Stimulated activated CD4-positive, alpha-beta T cell treated with anti-CD3 and anti-CD28 coated beads, TNF-alpha, amount 100 ng/mL, for 48 hours (primary cell): ENCODE measurements around the gene SMCO4.
"Not testable (repeated sequence)": the region's sequence is repeated elsewhere in the genome, so short reads cannot be mapped to it uniquely, and the experiment has no call there.

ENCODE experiments used
- DNase-seq, 3 donors: peaks; one replicate each; pipeline ENCODE4 v3.0.0-alpha.2; 2020; ENCODE audit warnings: low read depth in 3 of 3

Gene SMCO4

DNA sequence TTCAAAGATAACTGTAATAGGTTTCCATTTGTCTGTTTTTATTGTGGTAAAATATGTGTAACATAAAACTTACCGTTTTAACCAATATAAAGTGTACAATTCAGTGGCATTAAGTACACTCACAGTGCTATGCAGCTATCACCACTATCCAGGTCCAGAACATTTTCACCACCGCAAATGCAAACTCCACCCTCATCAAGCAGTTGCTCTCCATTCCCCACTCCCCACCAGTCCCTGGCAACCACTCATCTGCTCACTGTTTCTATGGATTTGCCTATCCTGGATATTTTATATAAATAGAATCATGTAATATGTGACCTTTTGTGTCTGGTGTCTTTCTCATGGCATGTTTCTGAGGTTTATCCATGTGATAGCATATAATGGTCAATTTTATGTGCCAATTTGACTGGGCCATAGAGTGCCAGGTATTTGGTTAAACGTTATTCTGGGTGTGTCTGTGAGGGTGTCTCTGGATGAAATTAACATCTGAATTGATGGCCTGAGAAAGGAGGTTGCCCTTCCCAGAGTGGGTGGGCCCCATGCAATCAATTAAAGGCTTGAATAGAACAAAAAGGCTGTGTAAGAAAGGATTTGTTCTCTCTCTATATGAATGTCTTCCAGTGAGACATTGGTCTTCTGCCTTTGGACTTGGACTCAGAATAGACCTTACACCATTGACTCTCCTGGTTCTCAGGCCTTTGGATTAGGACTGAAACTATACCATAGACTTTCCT is 17.2 kb upstream of the SMCO4 start:
- DNase-seq, result no peak

DNA sequence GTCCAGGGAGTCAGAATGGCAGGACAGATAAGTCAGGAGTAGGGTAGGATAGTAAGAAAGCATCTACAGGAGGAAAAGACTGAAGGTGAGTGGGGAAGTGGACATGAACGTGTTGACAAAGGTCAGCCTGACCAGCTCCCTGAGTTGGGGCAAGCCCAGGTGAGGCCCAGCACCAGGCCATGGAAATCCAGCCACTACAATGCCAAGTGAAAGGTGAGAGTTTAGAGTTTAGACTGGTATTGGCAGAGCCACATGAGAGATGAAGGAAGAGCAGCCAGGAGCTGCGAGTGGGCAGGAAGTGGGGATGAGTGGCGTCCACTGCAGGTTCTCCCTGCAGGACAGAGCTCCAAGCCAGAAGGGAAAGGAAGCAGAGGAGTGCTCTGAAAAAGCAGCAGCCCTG is 16.5 kb upstream of the SMCO4 start:
- DNase-seq, result no peak

DNA sequence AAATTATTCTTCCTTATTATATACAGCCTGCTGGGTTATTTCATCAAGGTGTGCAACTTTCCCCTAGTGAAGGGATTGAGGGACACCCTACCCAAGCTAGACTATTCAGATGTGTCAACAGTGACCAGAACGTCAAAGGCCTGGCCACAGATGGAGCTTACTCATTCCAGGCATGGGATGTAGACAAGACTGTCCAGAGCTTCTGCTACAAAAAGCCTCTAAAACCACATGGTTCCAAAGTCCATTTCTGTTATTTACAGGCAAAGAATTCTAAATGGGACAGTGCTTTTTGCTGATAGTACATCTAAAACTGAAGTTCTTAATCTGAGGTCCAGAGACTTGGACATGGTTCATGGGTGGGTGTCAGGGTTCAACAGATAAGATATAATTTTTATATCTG is 9.7 kb upstream of the SMCO4 start:
- no peak for DNase-seq

DNA sequence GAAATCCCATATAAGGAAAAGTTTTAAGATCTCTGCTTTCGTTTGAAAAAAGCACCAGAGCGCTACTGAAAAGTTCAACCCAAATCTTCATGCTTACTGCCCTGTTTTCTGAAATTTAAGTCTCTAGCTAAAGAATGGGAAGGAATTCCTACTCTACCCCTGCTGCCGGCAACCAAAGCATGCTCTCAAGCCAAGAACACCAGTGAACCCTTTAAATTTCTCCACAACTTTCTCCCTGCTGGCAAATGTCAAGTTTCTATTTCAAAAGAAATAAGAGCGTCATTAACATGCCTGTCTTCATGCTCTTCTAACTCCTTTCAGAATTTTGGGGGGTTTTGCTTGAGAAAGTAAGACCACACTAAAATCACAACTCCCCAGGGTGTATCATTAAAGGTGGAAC is 6.8 kb upstream of the SMCO4 start:
- DNase-seq, result no peak

DNA sequence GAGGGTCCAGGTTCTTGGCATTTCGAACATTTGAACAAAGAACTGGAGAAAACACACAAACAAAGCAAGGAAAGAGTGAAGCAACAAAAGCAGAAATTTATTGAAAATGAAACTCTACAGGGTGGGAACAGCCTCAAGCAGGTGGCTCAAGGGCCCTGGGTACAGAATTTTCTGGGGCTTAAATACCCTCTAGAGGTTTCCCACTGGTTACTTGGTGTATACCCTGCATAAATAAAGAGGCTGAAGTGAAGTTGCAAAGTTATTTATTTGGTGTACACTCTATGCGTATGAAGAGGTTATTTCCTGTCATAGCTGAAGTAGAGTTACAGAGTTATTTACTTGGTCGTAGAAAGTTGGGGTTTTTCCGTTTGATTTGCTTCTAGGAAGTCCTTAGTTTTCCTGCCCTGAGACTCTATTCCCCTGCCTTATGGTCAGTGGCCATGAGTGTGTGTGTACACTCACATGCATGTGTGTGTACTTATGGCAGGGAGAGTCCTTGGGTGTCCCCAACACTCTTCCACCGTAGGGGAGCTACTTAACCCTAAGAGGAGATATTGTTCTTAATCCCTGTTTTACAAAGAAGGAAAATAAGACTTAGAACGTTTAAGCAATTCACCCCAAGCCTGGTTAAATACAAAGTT is 5.6 kb upstream of the SMCO4 start:
- no peak for DNase-seq

DNA sequence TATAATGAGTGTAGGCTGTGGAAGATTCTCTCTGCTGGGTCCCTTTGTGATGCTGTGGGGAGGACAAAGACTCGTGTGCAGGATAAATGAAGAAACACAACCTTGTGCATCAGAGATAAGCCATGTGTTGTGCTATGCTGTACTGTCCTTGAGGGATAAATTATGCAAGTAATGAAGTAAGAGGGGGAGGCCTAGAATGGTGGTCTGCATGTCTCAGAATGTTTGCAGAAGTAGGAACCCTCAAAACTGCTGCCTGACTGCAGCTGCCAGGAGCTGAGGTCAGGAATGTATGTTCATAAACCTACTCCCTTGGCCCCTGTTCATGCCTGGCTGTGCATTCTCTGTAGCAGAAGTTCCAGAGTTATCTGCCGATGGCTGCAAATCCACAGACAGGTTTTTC is 4.6 kb upstream of the SMCO4 start:
- no peak for DNase-seq

DNA sequence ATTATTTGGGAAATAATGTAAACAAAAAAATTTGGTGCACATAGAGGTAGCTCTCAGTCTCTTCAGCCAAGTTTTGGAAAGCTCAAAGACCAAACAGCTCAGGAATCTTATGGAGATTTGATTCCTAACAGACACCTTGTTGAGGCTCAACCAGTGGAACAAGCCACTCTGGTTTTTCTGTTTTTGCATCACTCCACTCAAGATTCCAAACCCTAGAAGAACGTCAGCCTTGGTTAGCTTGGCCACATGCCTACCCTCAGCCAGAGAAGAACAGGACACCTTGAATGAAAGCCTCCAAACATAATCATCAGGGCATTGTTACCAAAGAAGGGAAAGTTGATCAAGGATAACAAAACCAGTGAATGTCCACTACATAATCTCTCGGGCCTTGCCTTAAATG is 3.8 kb upstream of the SMCO4 start:
- DNase-seq, result no peak

DNA sequence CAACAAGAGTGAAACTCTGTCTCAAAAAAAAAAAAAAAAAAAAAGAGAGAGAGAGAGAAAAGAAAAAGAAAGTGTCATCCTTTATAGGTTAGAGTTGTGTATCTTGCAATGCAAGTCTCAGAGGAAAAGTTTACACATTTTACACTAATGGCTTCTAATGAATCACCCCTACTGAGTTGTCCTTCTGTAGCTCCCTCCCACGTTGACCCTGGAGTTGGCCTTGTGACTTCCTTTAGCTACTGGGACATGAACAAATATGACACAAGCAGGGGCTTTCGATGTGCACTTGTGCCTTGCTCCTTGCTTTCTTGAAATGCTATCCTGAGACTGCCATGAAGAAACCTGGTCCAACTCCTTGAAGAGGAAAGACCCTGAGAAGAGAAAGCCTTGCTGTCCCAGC is 2.4 kb upstream of the SMCO4 start:
- no peak for DNase-seq

DNA sequence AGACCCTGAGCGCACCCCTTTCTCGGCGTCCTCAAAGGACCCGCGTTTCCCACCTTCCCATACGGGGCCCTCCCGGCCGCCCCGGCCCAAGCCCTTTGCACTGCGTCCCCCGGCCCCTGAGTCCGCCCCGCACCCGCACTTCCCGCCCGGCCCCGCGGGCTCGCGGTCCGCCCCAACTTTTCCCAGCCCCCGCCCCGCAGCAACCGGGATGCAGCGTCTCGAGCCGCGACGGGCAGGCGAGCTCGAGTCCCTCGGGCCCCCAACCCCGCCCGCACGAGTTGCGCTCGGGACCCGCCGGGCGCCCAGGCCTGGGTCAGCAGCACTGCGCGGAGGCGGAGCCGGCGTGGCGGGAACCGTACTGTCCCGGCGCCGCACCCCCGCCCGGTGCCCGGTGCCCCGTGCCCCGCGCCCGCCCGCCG is 371 bp downstream of the SMCO4 start:
- DNase-seq, result no peak

DNA sequence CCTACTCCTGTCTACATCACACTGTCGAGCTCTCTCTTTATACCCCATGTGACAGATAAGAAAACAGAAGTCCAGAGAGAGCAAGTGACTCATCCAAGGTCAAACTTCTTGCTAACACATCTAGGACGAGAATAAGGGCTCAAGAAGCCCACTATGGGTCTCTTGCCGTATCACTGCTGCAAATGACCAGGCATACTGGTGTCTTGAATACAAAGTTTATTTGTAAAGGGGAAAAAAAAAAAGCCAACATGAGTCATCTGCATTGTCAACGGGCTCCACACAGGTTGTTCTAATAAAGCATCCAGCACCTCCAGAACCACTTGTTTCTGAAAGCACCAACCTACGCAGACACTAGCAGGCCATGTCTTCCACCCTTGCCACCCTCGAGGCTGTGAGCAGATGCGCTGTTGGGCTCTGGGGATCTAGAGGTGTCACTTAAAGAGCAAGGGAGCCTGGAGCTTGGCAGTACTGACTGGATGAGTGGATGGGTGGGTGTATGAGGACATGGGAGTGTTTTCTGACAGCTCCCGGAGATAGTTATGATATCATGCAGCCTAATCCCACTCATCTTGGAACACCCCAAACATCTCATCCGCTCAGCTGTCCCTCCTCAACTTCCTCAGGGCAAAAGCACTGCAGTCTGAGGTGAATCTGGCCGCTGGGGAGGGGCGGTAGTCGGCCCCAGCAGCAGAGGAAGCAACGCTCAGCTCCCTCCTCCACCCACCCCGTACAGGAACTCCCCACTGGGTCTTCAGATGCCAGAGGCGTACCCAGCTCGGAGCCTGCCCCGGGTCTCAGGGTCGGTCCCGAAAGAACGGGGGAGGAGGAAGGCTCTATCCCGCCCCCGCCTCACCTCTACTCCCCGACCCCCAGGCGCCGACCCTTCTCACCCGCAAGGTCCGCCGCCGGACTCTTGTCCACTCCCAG is 1.0 kb downstream of the SMCO4 start:
- no peak for DNase-seq

DNA sequence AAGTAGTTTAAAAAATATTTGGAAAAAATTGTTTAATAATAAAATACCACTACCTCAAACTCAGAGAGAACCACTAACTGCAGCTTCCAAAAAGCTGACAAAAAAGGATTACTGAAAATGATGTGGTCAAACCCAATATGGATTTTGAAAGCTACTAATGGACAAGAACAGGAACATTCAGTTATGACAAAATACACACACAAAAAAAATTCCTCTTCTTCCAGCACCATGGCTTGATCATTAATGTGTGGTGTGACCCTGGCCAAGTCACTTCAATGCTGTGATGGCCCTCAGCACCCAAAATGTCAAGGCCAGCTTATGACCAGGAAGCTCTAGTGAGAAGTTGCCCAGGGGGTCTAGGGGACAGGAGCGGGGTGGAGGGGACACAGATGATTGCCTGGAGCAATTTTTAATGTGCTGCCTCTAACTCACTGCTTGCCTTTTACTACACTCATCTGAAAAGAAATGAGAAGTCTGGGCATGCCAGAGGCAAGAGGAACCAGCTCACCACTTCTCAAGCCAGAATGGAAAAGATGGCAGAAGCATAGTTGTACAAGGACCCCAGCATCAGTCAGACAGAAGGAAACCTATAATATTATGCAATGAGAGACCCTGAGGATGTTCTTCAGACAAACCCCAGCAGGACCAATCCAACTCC is 2.2 kb downstream of the SMCO4 start:
- no peak for DNase-seq

DNA sequence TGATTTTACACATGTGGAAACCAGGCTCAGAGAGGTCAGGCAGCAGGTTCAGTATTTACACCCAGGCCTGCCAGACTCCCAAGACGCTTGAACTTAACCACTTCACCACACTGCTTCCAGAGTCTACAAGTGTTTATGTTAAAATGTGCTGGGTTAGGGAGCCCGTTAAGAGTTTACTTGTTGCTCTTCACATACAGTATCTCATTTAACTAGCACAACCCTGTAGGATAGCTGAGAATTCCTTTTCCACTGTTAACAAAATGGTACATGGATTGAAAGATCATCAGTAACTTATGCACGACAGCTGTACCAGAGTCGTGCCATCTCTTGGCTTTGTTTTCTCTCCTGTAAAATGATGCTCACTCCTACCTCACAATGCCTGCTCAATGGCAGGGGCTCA is 2.9 kb downstream of the SMCO4 start:
- no peak for DNase-seq

DNA sequence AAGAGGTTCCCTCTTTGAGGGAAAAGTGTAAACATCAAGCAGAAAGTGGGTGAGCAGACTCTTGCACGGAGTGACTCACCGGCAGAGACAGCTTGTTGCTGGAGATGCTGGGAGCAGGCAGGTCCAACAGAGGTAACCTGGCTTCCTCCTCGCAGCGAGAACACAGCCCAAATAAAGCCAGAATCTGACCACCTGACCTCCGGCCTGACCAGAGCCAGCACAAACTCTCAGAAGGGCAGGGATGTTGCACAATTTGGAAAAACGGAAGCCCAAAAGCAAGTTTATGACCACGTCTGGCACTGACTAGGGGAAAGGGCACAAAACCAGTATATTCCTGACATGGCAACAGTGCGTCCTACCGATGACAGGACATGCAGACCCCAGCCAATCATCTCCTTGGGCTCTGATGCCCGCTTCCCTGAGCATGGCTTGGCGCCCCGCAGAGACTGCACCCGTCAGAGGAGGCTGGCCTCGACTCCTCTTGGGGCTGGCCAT is 5.4 kb downstream of the SMCO4 start:
- no peak for DNase-seq

DNA sequence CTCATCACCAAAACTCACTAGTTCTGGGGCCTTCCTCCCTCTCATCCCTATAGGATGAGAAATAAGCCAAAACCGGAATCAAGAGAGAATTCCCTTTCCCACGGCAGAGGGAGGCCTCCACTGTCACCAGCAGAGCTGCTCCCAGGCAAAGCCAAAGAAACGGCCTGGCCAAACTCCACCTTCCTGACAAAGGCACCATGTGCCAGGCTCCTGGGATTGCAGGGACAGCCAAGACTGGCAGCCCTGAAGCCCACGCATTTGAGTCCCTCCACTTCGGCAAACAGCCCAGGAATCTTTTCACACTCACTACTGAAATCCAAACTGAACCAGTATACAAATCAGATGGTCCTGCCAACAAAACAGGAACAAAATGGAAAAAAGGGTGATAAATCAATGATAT is 6.1 kb downstream of the SMCO4 start:
- DNase-seq, result no peak

DNA sequence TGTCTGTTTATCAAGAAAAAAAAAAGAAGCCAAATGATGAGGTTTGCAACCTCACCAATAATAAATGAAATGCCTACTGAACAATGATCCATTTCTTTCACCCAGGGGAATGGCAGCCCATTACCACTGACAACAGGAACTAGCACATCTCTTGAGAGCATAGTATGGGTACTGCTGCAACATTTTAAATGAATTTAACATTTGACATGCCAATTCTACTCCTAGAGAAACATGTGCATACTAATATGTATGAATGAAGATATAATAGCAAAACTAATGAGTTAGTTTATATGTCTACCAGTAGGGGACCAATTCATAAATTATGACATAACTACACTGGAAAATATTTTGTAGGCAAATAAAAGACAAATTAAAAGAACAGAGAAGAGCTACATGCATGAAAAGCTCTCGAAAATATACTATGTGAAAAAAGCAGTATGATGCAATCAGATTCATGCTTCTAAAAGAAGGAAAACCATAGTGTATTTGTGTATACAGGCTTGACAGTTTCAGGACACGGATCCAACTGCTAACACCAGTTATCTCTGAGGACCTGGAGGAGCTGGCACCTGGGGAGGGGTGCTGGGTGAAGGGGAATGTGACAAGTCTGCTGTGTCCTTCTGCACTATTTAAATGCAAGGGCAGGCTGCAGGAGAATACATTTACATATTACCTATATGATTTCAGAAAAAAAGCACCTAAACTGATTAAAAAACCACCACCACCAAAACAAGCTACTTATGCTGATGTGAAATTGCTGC is 6.9 kb downstream of the SMCO4 start:
- DNase-seq, result no peak

DNA sequence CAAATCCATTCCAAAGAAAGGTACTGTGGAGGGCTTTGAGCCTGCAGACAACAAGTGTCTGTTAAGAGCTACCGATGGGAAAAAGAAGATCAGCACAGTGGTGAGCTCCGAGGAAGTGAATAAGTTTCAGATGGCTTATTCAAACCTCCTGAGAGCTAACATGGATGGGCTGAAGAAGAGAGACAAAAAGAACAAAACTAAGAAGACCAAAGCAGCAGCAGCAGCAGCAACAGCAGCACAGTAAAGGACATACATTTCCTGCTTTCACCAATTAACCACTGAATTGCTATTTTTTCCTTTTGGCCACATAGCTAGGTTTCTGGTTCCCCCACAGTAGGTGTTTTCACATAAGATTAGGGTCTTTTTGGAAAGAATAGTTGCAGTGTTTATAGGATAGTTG is 7.6 kb downstream of the SMCO4 start:
- not testable (repeated sequence) for DNase-seq

DNA sequence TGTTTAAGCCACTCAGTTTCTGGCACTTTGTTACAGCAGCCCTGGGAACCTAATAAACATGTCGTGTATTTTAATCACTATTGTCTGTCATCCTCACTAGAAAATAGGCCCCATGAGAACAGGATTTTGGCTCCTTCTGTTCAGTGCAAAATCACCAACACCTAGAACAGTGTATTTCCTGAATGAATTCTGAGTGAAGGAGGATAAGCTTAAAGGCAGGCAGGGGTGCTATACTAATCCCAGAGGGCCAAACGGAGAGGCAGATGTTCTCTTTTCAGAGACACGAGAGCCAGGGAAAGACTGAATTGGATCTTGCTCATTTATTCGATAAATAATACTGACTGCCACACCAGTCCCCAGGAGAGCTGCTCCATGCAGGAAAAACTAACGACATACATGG is 10.4 kb downstream of the SMCO4 start:
- DNase-seq, result no peak

DNA sequence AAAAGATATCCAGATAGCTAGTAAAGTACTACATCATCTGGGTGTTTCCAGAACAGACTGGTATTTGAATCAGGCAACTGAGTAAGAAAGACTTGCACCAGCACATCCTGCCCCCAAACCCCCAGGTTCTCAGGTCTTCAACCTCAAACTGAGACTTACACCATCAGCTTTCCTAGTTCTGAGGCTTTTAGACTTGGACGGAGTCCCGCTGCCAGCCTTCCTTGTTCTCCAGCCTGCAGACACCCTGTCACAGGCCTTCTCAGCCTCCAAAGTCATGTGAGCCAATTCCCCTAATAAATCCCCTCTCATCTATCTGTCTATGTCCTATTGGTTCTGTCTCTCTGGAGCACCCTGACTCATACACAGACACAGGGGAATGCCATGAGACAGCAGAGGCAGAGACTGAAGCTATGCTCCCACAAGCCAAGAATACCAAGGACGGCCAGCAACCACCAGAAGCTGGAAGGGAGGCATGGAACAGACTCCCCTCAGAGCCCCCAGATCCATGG is 10.9 kb downstream of the SMCO4 start:
- DNase-seq, result no peak

DNA sequence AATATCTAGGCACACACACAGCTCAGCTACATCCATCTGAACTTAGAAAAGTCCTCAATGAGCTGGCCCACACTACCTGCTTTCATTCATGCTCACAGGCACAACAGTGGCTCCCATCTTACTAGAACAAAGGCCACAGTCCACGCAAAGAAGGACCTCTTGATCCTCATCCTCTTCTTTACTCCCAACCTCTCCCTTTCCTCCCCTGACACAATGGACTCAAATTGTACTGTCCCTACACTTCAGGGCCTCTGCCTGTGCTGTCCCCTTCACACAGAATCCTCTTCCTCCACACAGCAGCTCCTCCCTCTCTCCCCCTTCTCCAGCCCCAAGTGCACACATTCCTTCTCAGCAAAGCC is 12.7 kb downstream of the SMCO4 start:
- DNase-seq, result no peak

DNA sequence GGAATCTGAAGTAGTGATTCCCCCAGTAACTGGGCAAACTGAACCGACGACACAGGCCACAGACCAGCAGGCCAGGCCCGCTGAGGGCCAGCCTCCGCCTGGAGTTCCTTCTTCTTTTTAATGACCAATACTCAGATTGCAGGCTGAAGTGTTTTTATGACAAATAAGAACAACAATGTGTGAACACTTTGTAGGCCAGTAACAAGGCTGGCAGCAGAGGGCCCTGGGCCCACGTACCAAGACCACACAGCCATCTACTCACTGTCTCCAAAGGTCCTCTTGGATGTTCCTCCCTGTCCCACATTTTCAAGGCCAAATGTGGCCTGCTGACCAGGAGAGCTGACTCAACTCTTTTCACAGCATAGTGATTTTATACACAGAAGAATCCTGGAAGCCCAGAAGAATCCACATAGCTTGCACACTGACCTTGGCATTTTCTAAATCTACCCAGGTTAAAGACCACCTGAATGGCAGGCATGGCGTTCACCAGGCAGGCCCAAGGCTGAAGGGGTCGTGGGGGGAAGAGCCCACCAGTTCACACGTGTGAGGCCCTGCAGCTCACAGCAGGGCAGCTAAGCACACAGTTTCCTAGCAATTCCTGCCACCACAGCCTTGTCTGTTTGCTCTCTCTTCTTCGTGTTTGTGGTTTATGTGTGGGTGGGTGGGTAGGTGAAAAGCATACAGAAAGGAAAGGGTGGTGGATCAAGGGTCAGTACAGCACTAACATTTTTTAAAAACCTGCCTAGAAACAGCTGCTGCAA is 13.3 kb downstream of the SMCO4 start:
- no peak for DNase-seq
